ENCODE results near the gene OR5V1. TPM values are rescaled to one million over a fixed set of nuclear protein-coding genes. Genes with fewer than 3 reads are reported as not detected.

The OR5V1 gene
- total RNA-seq, 2 experiments from 2014 or later: not detected

- H3K9me3 ChIP-seq (ENCODE audit: low read length): no peaks in the 10 kb centered on the region
- intact Hi-C loops (cut with micrococcal nuclease; ENCODE audit: unreplicated experiment): loop anchor here (1.0 kb wide), 1 partner anchor 213 kb away; no protein-coding TSS in a partner anchor
- BruUV-seq (replicated peaks): no TSS peak
These were observed 7.3 kb upstream of the OR5V1 start for GRCh38 chr6:29376003-29376402.

GRCh38 chr6:29375191-29375590, 6.5 kb upstream of the OR5V1 start, which contains the start of gene OR12D3:
OR12D3 (minus strand) TSS chr6:29375291; CDS start chr6:29375287, 4 bp downstream.
- CTCF ChIA-PET (ENCODE audit: unreplicated experiment): no interaction called here
- intact Hi-C loops (cut with micrococcal nuclease; ENCODE audit: unreplicated experiment): no loop called here

More at GRCh38 chr6:29376003-29376402, 7.3 kb upstream of the OR5V1 start:
- no peak overlapping the region for H3K4me2 ChIP-seq (ENCODE audit: low read length)
- H4K20me1 ChIP-seq (ENCODE audit: insufficient read depth, low read length): no peaks in the 10 kb centered on the region
- H3K9me2 ChIP-seq (ENCODE audit: insufficient read depth, low read length): no peaks in the 10 kb centered on the region
- POLR2A ChIA-PET: no interaction called here
- H3K4me1 ChIP-seq (ENCODE audit: insufficient read depth, low read length, poor library complexity, severe bottlenecking): no peaks in the 10 kb centered on the region
- no peaks in the 10 kb centered on the region for H3K36me3 ChIP-seq (ENCODE audit: insufficient read depth, low read length)
- TF ChIP-seq EZH2phosphoT487 (IDR thresholded peaks at IDR 0.05; ENCODE audit: borderline replicate concordance, low read depth, low read length): no peak
- no peak; the same call in 1 of the 2 replicates for TF ChIP-seq CTCF (conservative IDR thresholded peaks at IDR 0.05; ENCODE audit: low read length)
- no peak overlapping the region for H2AFZ ChIP-seq (ENCODE audit: low read length)
- CTCF ChIA-PET (ENCODE audit: unreplicated experiment): no interaction called here
- H3K4me3 ChIP-seq (ENCODE audit: low read depth, low read length, poor library complexity, severe bottlenecking): no peak overlapping the region
- DNase-seq (ENCODE audit: low spot score): no peak
- no peak overlapping the region for H3K27ac ChIP-seq (ENCODE audit: low read depth, low read length, poor library complexity, severe bottlenecking)
- H3K79me2 ChIP-seq (ENCODE audit: insufficient read depth, low read depth, low read length): no peaks in the 10 kb centered on the region

More at GRCh38 chr6:29375191-29375590, 6.5 kb upstream of the OR5V1 start, which contains the start of gene OR12D3:
- Histone ChIP-seq H2AFZ (ENCODE audit: low read length) (no peak within 1 kb of the TSS), H3K27ac (ENCODE audit: low read depth, low read length, poor library complexity, severe bottlenecking) (no peak within 1 kb of the TSS), H4K20me1 (ENCODE audit: insufficient read depth, low read length) (no peaks in the 10 kb centered on the region), H3K79me2 (ENCODE audit: insufficient read depth, low read depth, low read length) (no peaks in the 10 kb centered on the region), H3K9me3 (ENCODE audit: low read length) (no peaks in the 10 kb centered on the region), H3K9me2 (ENCODE audit: insufficient read depth, low read length) (no peaks in the 10 kb centered on the region), H3K4me1 (ENCODE audit: insufficient read depth, low read length, poor library complexity, severe bottlenecking) (no peaks in the 10 kb centered on the region), H3K36me3 (ENCODE audit: insufficient read depth, low read length) (no peaks in the 10 kb centered on the region), H3K4me2 (ENCODE audit: low read length) (no peak within 1 kb of the TSS), H3K4me3 (ENCODE audit: low read depth, low read length, poor library complexity, severe bottlenecking) (no peak within 1 kb of the TSS)
- no peak for DNase-seq (ENCODE audit: low spot score)
- POLR2A ChIA-PET: no interaction called here
- BruUV-seq (replicated peaks): no TSS peak
- TF ChIP-seq CTCF (conservative IDR thresholded peaks at IDR 0.05; ENCODE audit: low read length): no peak
- TF ChIP-seq EZH2phosphoT487 (IDR thresholded peaks at IDR 0.05; ENCODE audit: borderline replicate concordance, low read depth, low read length): no peak

All from OCI-LY7 (cell line).